Measurements from ENCODE around the gene SOWAHC. TPM values are rescaled to one million over a fixed set of nuclear protein-coding genes. Genes with fewer than 3 reads are reported as not detected.

Gene SOWAHC
- total and polyA plus RNA-seq, 2 of the 13 experiments (the other 11 are each of a cell fraction or from before 2014, with no cell fraction given): 21.2 to 22.5 TPM

GRCh38 chr2:109614715-109615636 is 812 bp downstream of the SOWAHC start (continued):
- TF ChIP-seq ZXDC (CRISPR knock-in tag; IDR thresholded peaks at IDR 0.05) (peak; percentile 72; the same call in 1 of the 2 replicates), ZNF276 (CRISPR knock-in tag; IDR thresholded peaks at IDR 0.05; ENCODE audit: low read depth) (no peak), CREM (IDR thresholded peaks at IDR 0.05) (no peak), CREM (CRISPR knock-in tag; IDR thresholded peaks at IDR 0.05) (no peak), BCLAF1 (IDR thresholded peaks at IDR 0.05) (no peak), ELF3 (CRISPR knock-in tag; IDR thresholded peaks at IDR 0.05) (no peak; the same call in 1 of the 2 replicates), ATF1 (CRISPR knock-in tag; IDR thresholded peaks at IDR 0.05) (no peak), PRDM10 (CRISPR knock-in tag; IDR thresholded peaks at IDR 0.05; ENCODE audit: low read depth) (no peak; the same call in 1 of the 2 replicates), IKZF5 (CRISPR knock-in tag; IDR thresholded peaks at IDR 0.05) (peak; percentile 52; the same call in 1 of the 2 replicates), ZFP36 (IDR thresholded peaks at IDR 0.05; ENCODE audit: borderline replicate concordance, low read depth, low read length, partially characterized antibody) (no peak), CREB1 (IDR thresholded peaks at IDR 0.05) (no peak), CREB1 (CRISPR knock-in tag; IDR thresholded peaks at IDR 0.05) (no peak), SALL2 (CRISPR knock-in tag; IDR thresholded peaks at IDR 0.05) (no peak; the same call in 1 of the 2 replicates), HOXA7 (CRISPR knock-in tag; IDR thresholded peaks at IDR 0.05) (peak; percentile 48; the same call in 1 of the 2 replicates), ZNF720 (CRISPR knock-in tag; IDR thresholded peaks at IDR 0.05) (no peak), KLF11 (CRISPR knock-in tag; IDR thresholded peaks at IDR 0.05) (no peak)
